T-helper 1 cell treated with Interleukin-12 subunit alpha and Interleukin-12 subunit beta and Interleukin-4 antibody, amounts not matched to agents 30 ng/mL and 1 ng/mL, for 36 hours (primary cell): ENCODE measurements around the gene NEK3. TPM values are rescaled to one million over a fixed set of nuclear protein-coding genes. Genes with fewer than 3 reads are reported as not detected.
"Not testable (repeated sequence)": the region's sequence is repeated elsewhere in the genome, so short reads cannot be mapped to it uniquely, and the experiment has no call there.

Experiments
- intact Hi-C: fragments of 100-400 bp; cut with micrococcal nuclease; formaldehyde crosslinking; loops from one replicate; pipeline ENCODE4 v1.15.1; 2024
- total RNA-seq: library from RNA; stranded (reverse); gene quantifications from 2 replicates; pipeline ENCODE4 v1.2.3, GENCODE V29; 2022

NEK3 gene
- total RNA-seq, 1 donor from 2014 or later: 8.6 TPM

- intact Hi-C loops: loop anchor here (1.0 to 5.0 kb wide), 8 partner anchors 57 to 1000 kb away; partner anchors contain the start of genes DHRS12 and VPS36
These were observed 32.0 kb downstream of the NEK3 start for GRCh38 chr13:52127378-52127777.

DNA sequence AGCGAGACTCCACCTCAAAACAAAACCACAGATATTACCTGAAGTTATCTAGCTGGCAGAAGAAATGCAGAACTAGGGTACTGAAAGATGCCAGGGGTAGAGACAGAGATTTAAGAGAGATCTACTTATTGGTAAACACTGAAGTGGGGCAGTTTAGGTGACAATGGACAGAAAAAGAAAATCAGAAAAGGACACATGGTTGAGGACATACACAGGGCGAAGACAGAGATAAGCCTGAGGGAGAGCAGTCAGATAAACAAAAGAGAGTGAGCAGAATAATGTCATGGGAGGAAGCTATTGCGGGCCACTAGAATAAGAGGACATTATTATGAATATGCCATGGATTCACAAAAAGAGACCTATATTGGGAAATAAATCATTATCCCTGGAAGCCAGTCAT is 33.9 kb downstream of the NEK3 start:
- intact Hi-C loops: loop anchor here (5.0 kb wide), 4 partner anchors 112 to 998 kb away; partner anchors contain the start of gene DHRS12

DNA sequence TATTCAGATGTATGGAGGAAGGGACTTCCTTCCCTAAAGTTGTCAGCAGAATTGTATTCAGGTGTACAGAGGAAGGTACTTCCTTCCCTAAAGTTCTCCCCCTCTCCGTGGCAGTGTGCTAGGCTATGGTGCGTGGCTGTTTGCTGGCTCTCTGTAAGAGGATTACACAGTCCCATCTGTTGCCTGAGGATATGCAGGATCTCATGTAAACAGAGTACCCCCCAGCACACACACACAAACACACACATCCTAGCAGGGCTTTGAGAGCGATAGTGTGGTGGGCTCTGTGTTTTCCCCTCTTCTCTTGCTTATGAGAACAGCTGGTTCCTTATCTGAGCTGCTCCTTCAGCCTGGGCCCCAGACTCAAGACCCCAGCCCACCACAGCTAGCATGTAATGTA is 40.8 kb downstream of the NEK3 start:
- intact Hi-C loops: no loop called here

- intact Hi-C loops: no loop called here
These were observed 41.3 kb downstream of the NEK3 start for GRCh38 chr13:52118095-52118494.

- intact Hi-C loops: no loop called here
These were observed 46.8 kb downstream of the NEK3 start for GRCh38 chr13:52112591-52112990.

- intact Hi-C loops: no loop called here
These were observed 50.2 kb downstream of the NEK3 start for GRCh38 chr13:52109116-52109670.

- intact Hi-C loops: no loop called here
These were observed 53.6 kb downstream of the NEK3 start for GRCh38 chr13:52105841-52106240.

- intact Hi-C loops: no loop called here
These were observed 54.8 kb downstream of the NEK3 start for GRCh38 chr13:52104624-52105023.

DNA sequence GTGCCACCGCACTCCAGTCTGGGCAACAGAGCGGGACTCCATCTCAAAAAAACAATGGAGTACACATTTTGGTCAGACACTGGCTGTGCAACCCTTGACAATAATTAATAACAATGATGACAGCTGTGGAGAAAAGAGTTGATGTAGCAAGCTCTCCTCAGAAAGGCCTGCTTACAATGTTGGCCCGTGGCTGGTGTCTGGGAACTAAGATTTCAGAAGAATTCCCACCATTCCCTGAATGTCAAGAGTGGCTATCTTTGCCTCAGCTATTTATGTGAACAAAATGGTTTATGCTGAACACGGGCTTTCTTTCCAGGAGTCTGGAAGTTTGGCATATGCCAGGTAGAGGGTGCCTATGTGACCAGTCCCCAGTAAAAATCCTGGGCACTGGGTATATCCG is 56.0 kb downstream of the NEK3 start:
- intact Hi-C loops: no loop called here

- intact Hi-C loops: not testable (repeated sequence)
These were observed 57.0 kb downstream of the NEK3 start for GRCh38 chr13:52102423-52102822.

- intact Hi-C loops: no loop called here
These were observed 62.2 kb downstream of the NEK3 start for GRCh38 chr13:52097197-52097596.

- intact Hi-C loops: no loop called here
These were observed 62.6 kb downstream of the NEK3 start for GRCh38 chr13:52096748-52097147.

GRCh38 chr13:52096062-52096461 is 63.3 kb downstream of the NEK3 start:
- intact Hi-C loops: no loop called here

DNA sequence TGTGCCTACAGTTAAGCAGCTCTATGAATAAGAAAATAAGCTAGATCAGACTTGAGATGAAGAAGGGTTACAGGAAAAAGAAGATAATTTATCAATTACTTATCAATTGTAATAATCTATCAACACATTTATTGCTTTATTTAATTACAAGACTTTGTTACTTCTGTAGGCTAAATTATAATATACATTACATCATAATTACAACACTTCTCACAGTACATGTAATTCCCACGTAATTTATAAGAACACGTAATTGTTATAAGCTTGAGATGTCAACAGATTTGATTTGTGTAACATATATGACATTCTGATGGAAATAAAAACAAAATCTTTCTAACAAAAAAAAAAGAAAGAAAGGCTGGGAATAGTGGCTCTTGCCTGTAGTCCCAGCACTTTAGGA is 67.3 kb downstream of the NEK3 start:
- intact Hi-C loops: no loop called here

- intact Hi-C loops: no loop called here
These were observed 67.9 kb downstream of the NEK3 start for GRCh38 chr13:52091473-52091872.

DNA sequence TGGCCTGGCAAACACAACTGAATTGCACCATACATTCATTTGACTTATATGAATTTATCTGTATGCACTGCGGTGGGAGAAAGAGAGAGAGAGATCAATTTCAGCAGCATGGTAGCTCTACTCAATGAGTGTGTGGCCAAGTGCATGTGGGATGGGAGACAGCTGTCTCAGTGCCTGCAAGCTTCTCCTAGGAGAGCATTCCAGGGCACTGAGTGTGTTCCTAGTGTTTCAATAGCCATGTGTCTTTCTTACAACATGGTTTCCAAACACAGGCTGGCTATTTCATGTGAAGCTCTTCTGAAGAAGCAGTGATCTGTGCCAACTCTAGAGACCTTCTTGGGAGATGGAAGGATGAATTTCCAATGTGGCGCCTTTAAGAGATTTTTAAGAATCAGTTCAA is 74.0 kb downstream of the NEK3 start:
- intact Hi-C loops: no loop called here

- intact Hi-C loops: not testable (repeated sequence)
These were observed 74.4 kb downstream of the NEK3 start for GRCh38 chr13:52084981-52085380.

Other genes with a start within 250 kb of the NEK3 start
- 0.34 and 1.0 TPM in 2 replicates for gene ATP7B, start 148.1 kb downstream of the NEK3 start, total RNA-seq
- 31.4 and 31.9 TPM in 2 replicates for gene ALG11, start 147.2 kb downstream of the NEK3 start, total RNA-seq
- 14.0 and 14.4 TPM in 2 replicates for gene UTP14C, start 134.9 kb downstream of the NEK3 start, total RNA-seq
- gene NEK5, start 30.5 kb downstream of the NEK3 start, total RNA-seq: 0.15 TPM in 1 of 2 replicates, not detected in the other
- 0.22 and 0.49 TPM in 2 replicates for gene THSD1, start 246.6 kb upstream of the NEK3 start, total RNA-seq